ENCODE data around the gene HPD. TPM values are rescaled to one million over a fixed set of nuclear protein-coding genes. Genes with fewer than 3 reads are reported as not detected.
"Not testable (repeated sequence)": the region's sequence is repeated elsewhere in the genome, so short reads cannot be mapped to it uniquely, and the experiment has no call there.

Gene HPD
- total and polyA plus RNA-seq, 2 experiments from 2014 or later: 20.9 to 35.8 TPM

GRCh38 chr12:121893961-121894460, 35.4 kb upstream of the HPD start:
- peaks cover 13% of the 10 kb centered on the region for H4K20me1 ChIP-seq (ENCODE audit: insufficient read depth, poor library complexity, severe bottlenecking)
- DNase-seq (ENCODE audit: low spot score): peak; percentile 76
- no peak overlapping the region for H2AFZ ChIP-seq
- peaks cover 67% of the 10 kb centered on the region for H3K79me2 ChIP-seq
- H3K27ac ChIP-seq: peak overlapping the region; percentile 89
- TF ChIP-seq EZH2phosphoT487 (IDR thresholded peaks at IDR 0.05; ENCODE audit: low read depth, severe bottlenecking, unreplicated experiment): no peak
- TF ChIP-seq EZH2 (IDR thresholded peaks at IDR 0.05; ENCODE audit: borderline replicate concordance): no peak
- no peak for TF ChIP-seq CTCF (IDR thresholded peaks at IDR 0.05; ENCODE audit: poor library complexity)
- no peaks in the 10 kb centered on the region for H3K9me2 ChIP-seq (replicated peaks; ENCODE audit: insufficient read depth)
- no peaks in the 10 kb centered on the region for H3K36me3 ChIP-seq (replicated peaks; ENCODE audit: insufficient read depth, low read depth)
- H3K9me3 ChIP-seq (ENCODE audit: low read depth): no peaks in the 10 kb centered on the region
- no peaks in the 10 kb centered on the region for H3K27me3 ChIP-seq
- 32% methylated on average over 1 of the region's 1 CpG for WGBS (ENCODE audit: low lambda C conversion rate, missing lambda C conversion rate)
- H3K4me3 ChIP-seq: no peak overlapping the region
- peaks cover 29% of the 10 kb centered on the region for H3K4me1 ChIP-seq (ENCODE audit: insufficient read depth)
- peak overlapping the region; percentile 48 for H3K4me2 ChIP-seq

GRCh38 chr12:121892673-121893561, 34.3 kb upstream of the HPD start:
- Histone ChIP-seq H3K27me3 (no peaks in the 10 kb centered on the region), H3K79me2 (peaks cover 64% of the 10 kb centered on the region), H3K4me1 (ENCODE audit: insufficient read depth) (peaks cover 29% of the 10 kb centered on the region), H3K4me2 (peak overlapping the region; percentile 48), H3K27ac (peak overlapping the region; percentile 89), H3K9me2 (replicated peaks; ENCODE audit: insufficient read depth) (no peaks in the 10 kb centered on the region), H3K9me3 (ENCODE audit: low read depth) (no peaks in the 10 kb centered on the region), H4K20me1 (ENCODE audit: insufficient read depth, poor library complexity, severe bottlenecking) (peaks cover 13% of the 10 kb centered on the region), H2AFZ (no peak overlapping the region), H3K36me3 (replicated peaks; ENCODE audit: insufficient read depth, low read depth) (no peaks in the 10 kb centered on the region), H3K4me3 (no peak overlapping the region)
- peak; percentile 51 for DNase-seq (ENCODE audit: low spot score)
- WGBS (ENCODE audit: low lambda C conversion rate, missing lambda C conversion rate): 86% methylated on average over 13 of the region's 13 CpGs
- TF ChIP-seq EZH2 (IDR thresholded peaks at IDR 0.05; ENCODE audit: borderline replicate concordance) (no peak), CTCF (IDR thresholded peaks at IDR 0.05; ENCODE audit: poor library complexity) (no peak), EZH2phosphoT487 (IDR thresholded peaks at IDR 0.05; ENCODE audit: low read depth, severe bottlenecking, unreplicated experiment) (no peak)

- H3K4me1 ChIP-seq (ENCODE audit: insufficient read depth): peaks cover 29% of the 10 kb centered on the region
Observed at GRCh38 chr12:121889661-121890060, 31.0 kb upstream of the HPD start.

GRCh38 chr12:121889274-121889624, 30.6 kb upstream of the HPD start:
- no peaks in the 10 kb centered on the region for H3K36me3 ChIP-seq (replicated peaks; ENCODE audit: insufficient read depth, low read depth)
- H3K27ac ChIP-seq: peak overlapping the region; percentile 95
- no peak for DNase-seq (ENCODE audit: low spot score)
- H3K4me1 ChIP-seq (ENCODE audit: insufficient read depth): peaks cover 26% of the 10 kb centered on the region
- TF ChIP-seq EZH2 (IDR thresholded peaks at IDR 0.05; ENCODE audit: borderline replicate concordance) (no peak), CTCF (IDR thresholded peaks at IDR 0.05; ENCODE audit: poor library complexity) (no peak), EZH2phosphoT487 (IDR thresholded peaks at IDR 0.05; ENCODE audit: low read depth, severe bottlenecking, unreplicated experiment) (no peak)
- H3K79me2 ChIP-seq: peaks cover 43% of the 10 kb centered on the region
- H3K9me3 ChIP-seq (ENCODE audit: low read depth): no peaks in the 10 kb centered on the region
- no peaks in the 10 kb centered on the region for H3K9me2 ChIP-seq (replicated peaks; ENCODE audit: insufficient read depth)
- peak overlapping the region; percentile 81 for H3K4me2 ChIP-seq
- WGBS (ENCODE audit: low lambda C conversion rate, missing lambda C conversion rate): 8% methylated on average over 7 of the region's 7 CpGs
- peak overlapping the region; percentile 31 for H2AFZ ChIP-seq
- peak overlapping the region; percentile 75 for H3K4me3 ChIP-seq
- no peaks in the 10 kb centered on the region for H3K27me3 ChIP-seq
- H4K20me1 ChIP-seq (ENCODE audit: insufficient read depth, poor library complexity, severe bottlenecking): peaks cover 10% of the 10 kb centered on the region

More at GRCh38 chr12:121889661-121890060, 31.0 kb upstream of the HPD start:
- H3K36me3 ChIP-seq (replicated peaks; ENCODE audit: insufficient read depth, low read depth); H3K9me3 ChIP-seq (ENCODE audit: low read depth); H2AFZ ChIP-seq; DNase-seq (ENCODE audit: low spot score); H3K27me3 ChIP-seq; H3K9me2 ChIP-seq (replicated peaks; ENCODE audit: insufficient read depth): not testable (repeated sequence)
- Histone ChIP-seq H3K27ac (peak overlapping the region; percentile 95), H3K4me2 (peak overlapping the region; percentile 81), H3K79me2 (peaks cover 46% of the 10 kb centered on the region), H4K20me1 (ENCODE audit: insufficient read depth, poor library complexity, severe bottlenecking) (peaks cover 13% of the 10 kb centered on the region), H3K4me3 (peak overlapping the region; percentile 75)
- WGBS (ENCODE audit: low lambda C conversion rate, missing lambda C conversion rate): 69% methylated on average over 6 of the region's 6 CpGs
